Measurements from ENCODE around the gene TRIM14. TPM values are rescaled to one million over a fixed set of nuclear protein-coding genes. Genes with fewer than 3 reads are reported as not detected.

Gene TRIM14, protein sequence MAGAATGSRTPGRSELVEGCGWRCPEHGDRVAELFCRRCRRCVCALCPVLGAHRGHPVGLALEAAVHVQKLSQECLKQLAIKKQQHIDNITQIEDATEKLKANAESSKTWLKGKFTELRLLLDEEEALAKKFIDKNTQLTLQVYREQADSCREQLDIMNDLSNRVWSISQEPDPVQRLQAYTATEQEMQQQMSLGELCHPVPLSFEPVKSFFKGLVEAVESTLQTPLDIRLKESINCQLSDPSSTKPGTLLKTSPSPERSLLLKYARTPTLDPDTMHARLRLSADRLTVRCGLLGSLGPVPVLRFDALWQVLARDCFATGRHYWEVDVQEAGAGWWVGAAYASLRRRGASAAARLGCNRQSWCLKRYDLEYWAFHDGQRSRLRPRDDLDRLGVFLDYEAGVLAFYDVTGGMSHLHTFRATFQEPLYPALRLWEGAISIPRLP
- total RNA-seq, result 1.8 and 5.8 TPM in 2 replicates

DNA sequence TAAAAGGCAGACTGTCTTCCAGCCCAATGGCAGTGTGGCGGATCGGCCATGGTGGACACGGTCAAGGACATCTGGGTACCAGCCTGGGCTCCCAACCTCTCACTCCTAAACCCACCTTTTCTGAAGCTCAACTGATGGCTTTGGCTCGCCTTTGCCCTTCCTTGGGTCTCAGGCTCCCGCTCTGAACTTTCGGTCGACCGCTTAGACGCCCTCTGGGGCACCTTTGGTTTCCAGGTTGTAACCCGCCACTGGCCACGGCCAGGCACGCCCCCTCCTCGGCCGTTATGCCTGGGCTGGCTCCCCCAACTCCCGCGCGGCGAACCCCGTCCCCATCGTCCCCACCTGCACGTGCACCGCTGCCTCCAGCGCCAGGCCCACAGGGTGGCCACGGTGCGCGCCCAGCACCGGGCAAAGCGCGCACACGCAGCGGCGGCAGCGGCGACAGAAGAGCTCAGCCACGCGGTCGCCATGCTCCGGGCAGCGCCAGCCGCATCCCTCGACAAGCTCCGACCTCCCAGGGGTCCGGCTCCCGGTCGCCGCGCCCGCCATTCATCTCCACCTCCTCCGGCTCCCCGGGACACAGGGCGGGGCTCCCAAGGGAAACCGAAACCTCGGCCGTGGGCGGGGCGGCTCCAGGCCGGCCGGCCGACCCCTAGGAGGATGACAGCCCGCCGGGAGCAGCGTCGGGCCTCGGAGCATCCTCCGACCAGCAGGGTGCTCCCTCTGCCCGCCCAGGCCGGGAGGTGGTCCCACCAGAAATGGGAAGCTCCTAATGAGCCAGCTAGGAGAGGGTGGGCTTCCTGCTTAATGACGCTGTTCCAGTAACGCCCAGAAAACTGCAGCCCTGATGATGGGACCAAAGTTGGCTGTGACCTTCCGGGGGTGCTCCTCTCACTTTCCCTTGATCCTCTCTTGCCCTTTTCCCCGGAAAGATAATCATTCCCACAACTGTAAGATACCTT, at the start of gene TRIM14:
Gene TRIM14 (minus strand): TSS at position 583 of the 962 bp plus-strand sequence. CDS start 34 bp downstream, at position 549.
- TF ChIP-seq, protein P1, sequence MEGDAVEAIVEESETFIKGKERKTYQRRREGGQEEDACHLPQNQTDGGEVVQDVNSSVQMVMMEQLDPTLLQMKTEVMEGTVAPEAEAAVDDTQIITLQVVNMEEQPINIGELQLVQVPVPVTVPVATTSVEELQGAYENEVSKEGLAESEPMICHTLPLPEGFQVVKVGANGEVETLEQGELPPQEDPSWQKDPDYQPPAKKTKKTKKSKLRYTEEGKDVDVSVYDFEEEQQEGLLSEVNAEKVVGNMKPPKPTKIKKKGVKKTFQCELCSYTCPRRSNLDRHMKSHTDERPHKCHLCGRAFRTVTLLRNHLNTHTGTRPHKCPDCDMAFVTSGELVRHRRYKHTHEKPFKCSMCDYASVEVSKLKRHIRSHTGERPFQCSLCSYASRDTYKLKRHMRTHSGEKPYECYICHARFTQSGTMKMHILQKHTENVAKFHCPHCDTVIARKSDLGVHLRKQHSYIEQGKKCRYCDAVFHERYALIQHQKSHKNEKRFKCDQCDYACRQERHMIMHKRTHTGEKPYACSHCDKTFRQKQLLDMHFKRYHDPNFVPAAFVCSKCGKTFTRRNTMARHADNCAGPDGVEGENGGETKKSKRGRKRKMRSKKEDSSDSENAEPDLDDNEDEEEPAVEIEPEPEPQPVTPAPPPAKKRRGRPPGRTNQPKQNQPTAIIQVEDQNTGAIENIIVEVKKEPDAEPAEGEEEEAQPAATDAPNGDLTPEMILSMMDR (IDR thresholded peaks at IDR 0.05; ENCODE audit: insufficient read depth, low read length, severe bottlenecking), result peak; percentile 12
- FAIRE-seq (no peak), DNase-seq (ENCODE audit: low read depth) (peak; percentile 26)
- Histone ChIP-seq H3K4me3 (ENCODE audit: low read depth, low read length) (peak within 1 kb of the TSS; percentile 73), H3K27me3 (ENCODE audit: control insufficient read depth, insufficient read depth, low read length) (no peaks in the 10 kb centered on the region), H3K36me3 (ENCODE audit: control insufficient read depth, insufficient read depth, low read length) (no peaks in the 10 kb centered on the region)

DNA sequence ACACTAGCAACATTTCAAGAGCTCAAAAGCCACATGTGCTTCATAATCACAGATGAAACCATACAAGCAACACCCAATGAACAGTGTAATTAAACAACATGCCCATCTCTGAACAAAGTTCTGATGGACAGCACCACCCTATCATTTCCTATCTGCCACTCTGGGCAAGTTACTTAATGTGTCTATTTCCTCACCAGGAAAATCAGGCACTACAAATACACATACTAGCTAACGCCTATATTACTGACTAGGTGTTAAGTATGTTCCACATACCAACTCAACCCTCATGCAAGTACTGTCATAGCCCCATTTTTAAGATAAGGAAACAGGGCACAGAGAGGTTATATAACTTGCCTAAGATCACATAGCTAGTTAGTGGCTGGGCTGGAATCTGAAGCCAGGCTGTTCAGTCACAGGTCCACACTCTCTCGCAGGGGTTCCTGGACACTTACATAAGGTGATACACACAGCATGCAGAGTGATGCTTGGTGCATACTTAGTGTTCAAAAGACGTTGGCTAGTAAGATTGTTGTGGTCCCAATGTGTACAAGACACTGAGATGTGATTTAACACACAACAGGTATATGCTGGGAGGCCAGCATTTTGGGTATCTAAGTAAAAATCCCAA, 49.2 kb upstream of the TRIM14 start:
- DNase-seq (ENCODE audit: low read depth), result peak; percentile 63
- H3K4me3 ChIP-seq (ENCODE audit: low read depth, low read length), result no peak overlapping the region
- H3K27me3 ChIP-seq (ENCODE audit: control insufficient read depth, insufficient read depth, low read length), result no peaks in the 10 kb centered on the region
- FAIRE-seq, result no peak
- TF ChIP-seq, protein P1 (IDR thresholded peaks at IDR 0.05; ENCODE audit: insufficient read depth, low read length, severe bottlenecking), result no peak
- H3K36me3 ChIP-seq (ENCODE audit: control insufficient read depth, insufficient read depth, low read length), result peaks cover 6% of the 10 kb centered on the region

DNA sequence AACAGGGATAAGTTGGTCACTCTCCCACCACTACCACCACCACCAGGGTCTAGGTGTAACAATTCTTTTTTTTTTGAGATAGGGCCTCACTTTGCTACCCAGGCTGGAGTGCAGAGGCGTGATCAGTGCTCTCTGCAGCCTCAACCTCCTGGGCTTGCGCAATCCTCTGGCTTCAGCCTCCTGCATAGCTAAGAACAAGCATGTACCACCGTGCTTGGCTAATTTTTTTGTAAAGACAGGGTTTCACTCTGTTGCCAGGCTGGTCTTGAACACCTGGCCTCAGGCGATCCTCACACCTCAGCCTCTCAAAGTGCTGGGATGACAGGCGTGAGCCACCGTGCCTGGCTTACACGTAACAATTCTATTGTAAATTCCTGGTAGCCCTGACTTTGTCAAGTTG, 45.9 kb upstream of the TRIM14 start:
- DNase-seq (ENCODE audit: low read depth) (no peak), FAIRE-seq (no peak)
- no peak overlapping the region for H3K4me3 ChIP-seq (ENCODE audit: low read depth, low read length)
- TF ChIP-seq, protein P1 (IDR thresholded peaks at IDR 0.05; ENCODE audit: insufficient read depth, low read length, severe bottlenecking), result no peak
- H3K36me3 ChIP-seq (ENCODE audit: control insufficient read depth, insufficient read depth, low read length), result peaks cover 1% of the 10 kb centered on the region
- no peaks in the 10 kb centered on the region for H3K27me3 ChIP-seq (ENCODE audit: control insufficient read depth, insufficient read depth, low read length)

DNA sequence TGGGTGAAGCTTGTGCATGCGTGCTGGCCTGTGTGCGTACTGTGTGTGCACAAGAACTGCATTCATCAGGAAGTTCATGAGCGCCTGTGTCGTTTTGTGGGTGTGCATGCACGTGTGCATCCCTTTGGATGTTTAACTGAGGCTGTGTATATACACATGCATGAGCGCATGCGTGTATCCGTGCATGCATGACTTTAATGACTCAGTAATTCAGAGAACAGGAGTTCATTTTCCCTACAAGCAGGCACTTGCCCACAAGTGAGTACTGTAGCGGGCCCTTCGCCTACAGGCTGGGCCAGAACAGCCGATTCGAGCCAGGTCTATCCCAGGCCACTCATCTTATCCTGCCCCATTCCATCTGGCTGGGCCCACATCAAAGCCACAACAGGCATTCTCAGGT, 43.6 kb upstream of the TRIM14 start:
- FAIRE-seq (no peak), DNase-seq (ENCODE audit: low read depth) (peak; percentile 97)
- Histone ChIP-seq H3K27me3 (ENCODE audit: control insufficient read depth, insufficient read depth, low read length) (no peaks in the 10 kb centered on the region), H3K4me3 (ENCODE audit: low read depth, low read length) (no peak overlapping the region), H3K36me3 (ENCODE audit: control insufficient read depth, insufficient read depth, low read length) (peaks cover 1% of the 10 kb centered on the region)
- TF ChIP-seq, protein P1 (IDR thresholded peaks at IDR 0.05; ENCODE audit: insufficient read depth, low read length, severe bottlenecking), result no peak

DNA sequence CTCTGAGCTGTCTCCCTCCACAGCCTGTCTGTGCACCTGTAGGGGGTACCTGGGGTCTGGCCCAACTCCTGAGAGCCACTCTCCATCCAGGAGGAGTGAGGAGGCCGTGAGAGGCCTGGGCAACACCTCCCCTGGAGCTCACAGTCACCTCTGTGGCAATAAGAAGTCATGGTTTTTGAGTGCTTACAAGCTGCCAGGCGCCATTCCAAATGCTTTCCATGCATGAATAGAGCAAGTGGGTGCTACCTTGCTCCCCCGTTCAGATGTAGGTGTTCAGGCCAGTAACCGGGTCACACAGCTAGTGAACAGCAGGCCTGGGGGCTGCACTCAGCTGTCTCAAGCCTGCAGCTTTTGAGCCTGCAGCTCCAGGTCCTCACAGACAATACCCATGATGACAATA, 42.8 kb upstream of the TRIM14 start:
- no peaks in the 10 kb centered on the region for H3K27me3 ChIP-seq (ENCODE audit: control insufficient read depth, insufficient read depth, low read length)
- no peak for FAIRE-seq
- TF ChIP-seq, protein P1 (IDR thresholded peaks at IDR 0.05; ENCODE audit: insufficient read depth, low read length, severe bottlenecking), result no peak

More for the DNA sequence above, 42.8 kb upstream of the TRIM14 start:
- H3K36me3 ChIP-seq (ENCODE audit: control insufficient read depth, insufficient read depth, low read length), result peaks cover 6% of the 10 kb centered on the region
- no peak for DNase-seq (ENCODE audit: low read depth)
- H3K4me3 ChIP-seq (ENCODE audit: low read depth, low read length), result no peak overlapping the region

Data from bronchial epithelial cell (primary cell).